IMR-90 (cell line): Measurements from ENCODE around the gene MRPS22. TPM values are rescaled to one million over a fixed set of nuclear protein-coding genes. Genes with fewer than 3 reads are reported as not detected.

Experiments
- ATAC-seq: fragments of 200-7000 bp; cut with Tn5 transposase; 2 replicates; pipeline ENCODE4 v1.9.1; 2020; ENCODE audit warnings: low read depth, mild to moderate bottlenecking, moderate library complexity
- BruUV-seq: library from RNA; stranded (reverse); fragments of 400-500 nt; replicated peaks from 2 replicates; lab custom pipeline; 2021; lab: Mats Ljungman, UMichigan
- CTCF ChIA-PET: fragments of 300-600 bp; formaldehyde crosslinking; extraction: SDS; loops from one replicate; lab custom pipeline; 2021; ENCODE audit warnings: antibody characterized with exemption; lab: Yijun Ruan, JAX
- POLR2A ChIA-PET: fragments of 300-600 bp; sonication (Branson Sonifier 250); formaldehyde crosslinking; loops from one replicate; lab custom pipeline; 2022; ENCODE audit warnings: antibody characterized with exemption; ENCODE audit not compliant: unreplicated experiment; lab: Charles Lee
- DNase-seq: peaks from one replicate; pipeline ENCODE4 v3.0.0; 2013
- H2AFZ ChIP-seq: replicated peaks from 2 replicates; pipeline ENCODE3; 2013; ENCODE audit warnings: low read length, mild to moderate bottlenecking; ENCODE audit not compliant: poor library complexity
- H2AK5ac ChIP-seq: 2 replicates; pipeline ENCODE4 v1.6.1; 2013; ENCODE audit warnings: low read depth, low read length, inconsistent platforms
- H2AK9ac ChIP-seq: replicated peaks from 2 replicates; pipeline ENCODE3; 2013; ENCODE audit warnings: mild to moderate bottlenecking, low read depth, low read length, moderate library complexity; ENCODE audit not compliant: poor library complexity
- H2BK120ac ChIP-seq: 2 replicates; pipeline ENCODE4 v1.6.1; 2013; ENCODE audit warnings: low read depth, low read length, inconsistent platforms
- H2BK15ac ChIP-seq: 3 replicates; pipeline ENCODE4 v1.6.1; 2013; ENCODE audit warnings: low read depth, low read length, inconsistent platforms
- H2BK20ac ChIP-seq: 2 replicates; pipeline ENCODE4 v1.6.1; 2013; ENCODE audit warnings: low read depth, mild to moderate bottlenecking, inconsistent platforms, low read length, moderate library complexity
- H2BK5ac ChIP-seq: 2 replicates; pipeline ENCODE4 v1.6.1; 2013; ENCODE audit warnings: mild to moderate bottlenecking, low read depth, low read length, inconsistent platforms; ENCODE audit not compliant: poor library complexity, severe bottlenecking
- H3K14ac ChIP-seq: replicated peaks from 2 replicates; pipeline ENCODE4 v1.6.1; 2013; ENCODE audit warnings: low read depth, low read length, inconsistent platforms
- H3K18ac ChIP-seq: 2 replicates; pipeline ENCODE4 v1.6.1; 2013; ENCODE audit warnings: low read depth, low read length, control low read depth
- H3K23ac ChIP-seq: 2 replicates; pipeline ENCODE4 v1.6.1; 2013; ENCODE audit warnings: low read depth, low read length, inconsistent platforms
- H3K27ac ChIP-seq: 2 replicates; pipeline ENCODE4 v1.5.1; 2013; ENCODE audit warnings: mild to moderate bottlenecking, control low read depth, low read length; ENCODE audit not compliant: insufficient read depth
- H3K27me3 ChIP-seq: 2 replicates; pipeline ENCODE4 v1.6.1; 2013; ENCODE audit warnings: low read length; ENCODE audit not compliant: control insufficient read depth, insufficient read depth
- H3K36me3 ChIP-seq: 2 replicates; pipeline ENCODE4 v1.6.1; 2013; ENCODE audit warnings: low read length, mixed read lengths; ENCODE audit not compliant: control insufficient read depth, insufficient read depth
- H3K4ac ChIP-seq: 2 replicates; pipeline ENCODE4 v1.6.1; 2013; ENCODE audit warnings: low read depth, low read length, inconsistent platforms
- H3K4me1 ChIP-seq: 2 replicates; pipeline ENCODE4 v1.6.1; 2013; ENCODE audit warnings: low read length, mixed read lengths; ENCODE audit not compliant: control insufficient read depth, insufficient read depth
- H3K4me2 ChIP-seq: 2 replicates; pipeline ENCODE4 v1.6.1; 2013; ENCODE audit warnings: low read depth, mild to moderate bottlenecking, control low read depth, low read length, moderate library complexity
- H3K4me3 ChIP-seq: 2 replicates; pipeline ENCODE4 v1.5.1; 2013; ENCODE audit warnings: low read depth, mild to moderate bottlenecking, control low read depth, low read length, moderate library complexity; ENCODE audit not compliant: insufficient read depth
- H3K56ac ChIP-seq: 2 replicates; pipeline ENCODE4 v1.6.1; 2013; ENCODE audit warnings: low read length, inconsistent platforms; ENCODE audit not compliant: insufficient read depth; ENCODE audit errors: extremely low read depth
- H3K79me1 ChIP-seq, 2 experiments: 2 replicates each; pipeline ENCODE4 v1.6.1; 2013; ENCODE audit warnings: low read length in 2 of 2, inconsistent platforms in 1 of 2, low read depth in 1 of 2
- H3K9ac ChIP-seq: 2 replicates; pipeline ENCODE4 v1.6.1; 2013; ENCODE audit warnings: low read depth, low read length, control low read depth
- H3K9me1 ChIP-seq: 2 replicates; pipeline ENCODE4 v1.6.1; 2013; ENCODE audit warnings: low read length, inconsistent platforms; ENCODE audit not compliant: insufficient read depth
- H3K9me3 ChIP-seq: 2 replicates; pipeline ENCODE4 v1.6.1; 2013; ENCODE audit warnings: low read length; ENCODE audit not compliant: control insufficient read depth, insufficient read depth
- H4K20me1 ChIP-seq: 2 replicates; pipeline ENCODE4 v1.6.1; 2013; ENCODE audit warnings: low read length, inconsistent platforms; ENCODE audit not compliant: insufficient read depth
- H4K5ac ChIP-seq: 2 replicates; pipeline ENCODE4 v1.6.1; 2013; ENCODE audit warnings: mild to moderate bottlenecking, low read depth, low read length, control low read depth
- H4K8ac ChIP-seq, 2 experiments: 2 replicates each; pipeline ENCODE4 v1.6.1; 2013; ENCODE audit warnings: low read depth in 2 of 2, low read length in 2 of 2, control low read depth in 1 of 2, inconsistent platforms in 1 of 2
- H4K91ac ChIP-seq: 2 replicates; pipeline ENCODE4 v1.6.1; 2013; ENCODE audit warnings: low read depth, low read length, inconsistent platforms; ENCODE audit not compliant: insufficient read depth
- BHLHE40 ChIP-seq: fragments of 150-350 bp; IDR thresholded peaks from 2 replicates; pipeline ENCODE4 v1.6.1; 2016; ENCODE audit warnings: mild to moderate bottlenecking, low read depth, low read length
- CEBPB ChIP-seq: IDR thresholded peaks from 2 replicates; pipeline ENCODE4 v1.6.1; 2012; ENCODE audit warnings: low read depth, low read length, improper control_type of control experiment
- CHD1 ChIP-seq: IDR thresholded peaks from 2 replicates; pipeline ENCODE4 v1.6.1; 2012; ENCODE audit warnings: low read depth, low read length, improper control_type of control experiment
- CTCF ChIP-seq: conservative IDR thresholded peaks from 2 replicates; pipeline ENCODE4 v1.5.1; 2012; ENCODE audit warnings: mild to moderate bottlenecking, low read depth, low read length, improper control_type of control experiment
- ELK1 ChIP-seq: fragments of 150-350 bp; IDR thresholded peaks from 2 replicates; pipeline ENCODE4 v1.6.1; 2016; ENCODE audit warnings: low read depth, mild to moderate bottlenecking, low read length, moderate library complexity, borderline replicate concordance
- FOS ChIP-seq: fragments of 150-350 bp; IDR thresholded peaks from 2 replicates; pipeline ENCODE4 v1.6.1; 2016; ENCODE audit warnings: low read depth, low read length
- MAFK ChIP-seq: IDR thresholded peaks from 2 replicates; pipeline ENCODE4 v1.6.1; 2012; ENCODE audit warnings: low read depth, low read length, improper control_type of control experiment
- MAZ ChIP-seq: IDR thresholded peaks from 2 replicates; pipeline ENCODE4 v1.6.1; 2012; ENCODE audit warnings: low read depth, mild to moderate bottlenecking, low read length, improper control_type of control experiment, moderate library complexity, borderline replicate concordance
- MXI1 ChIP-seq: IDR thresholded peaks from 2 replicates; pipeline ENCODE4 v1.6.1; 2012; ENCODE audit warnings: low read depth, mild to moderate bottlenecking, low read length, moderate library complexity, borderline replicate concordance
- NFE2L2 ChIP-seq: fragments of 150-350 bp; IDR thresholded peaks from 2 replicates; pipeline ENCODE4 v1.6.1; 2016; ENCODE audit warnings: low read depth, mild to moderate bottlenecking, low read length
- POLR2A ChIP-seq: IDR thresholded peaks from 2 replicates; pipeline ENCODE4 v1.6.1; 2012; ENCODE audit warnings: mild to moderate bottlenecking, low read depth, low read length
- RAD21 ChIP-seq: IDR thresholded peaks from 2 replicates; pipeline ENCODE4 v1.6.1; 2012; ENCODE audit warnings: low read length, improper control_type of control experiment
- RCOR1 ChIP-seq: IDR thresholded peaks from 2 replicates; pipeline ENCODE4 v1.6.1; 2012; ENCODE audit warnings: mild to moderate bottlenecking, low read length, improper control_type of control experiment; ENCODE audit not compliant: insufficient replicate concordance
- RFX5 ChIP-seq: IDR thresholded peaks from 2 replicates; pipeline ENCODE4 v1.8.0; 2012; ENCODE audit warnings: low read depth, mild to moderate bottlenecking, low read length, moderate library complexity
- SMC3 ChIP-seq: fragments of 150-350 bp; IDR thresholded peaks from 2 replicates; pipeline ENCODE4 v1.6.1; 2016; ENCODE audit warnings: low read depth, mild to moderate bottlenecking, antibody characterized with exemption, low read length, moderate library complexity
- USF2 ChIP-seq: fragments of 150-350 bp; IDR thresholded peaks from 2 replicates; pipeline ENCODE4 v1.6.1; 2017; ENCODE audit warnings: mild to moderate bottlenecking, antibody characterized with exemption, low read length, low read depth
- WGBS, 2 experiments: methylation state at CpG; one replicate each; pipeline versions ENCODE4 v1.1.5 to v1.1.7; 2013; ENCODE audit warnings: missing lambda C conversion rate in 2 of 2; ENCODE audit not compliant: insufficient read length in 1 of 2; ENCODE audit errors: extremely low coverage in 2 of 2; 5-methylcytosine and 5-hydroxymethylcytosine counted together
- dilution Hi-C: fragments of 300-500 bp; cut with HindIII; formaldehyde crosslinking; loops from one replicate; pipeline ENCODE4 v1.14.3; 2018; ENCODE audit warnings: low sequenced_read_pairs; ENCODE audit not compliant: unreplicated experiment
- in situ Hi-C: fragments of 300-500 bp; cut with MboI; formaldehyde crosslinking; loops from 3 replicates; pipeline ENCODE4 v1.14.3; 2019; ENCODE audit warnings: low sequenced_read_pairs, inconsistent platforms, mixed read lengths
- intact Hi-C: fragments of 100-400 bp; cut with micrococcal nuclease; formaldehyde crosslinking; loops from 2 replicates; pipeline ENCODE4 v1.10.0; 2022
- polyA plus RNA-seq, 3 experiments: library from polyadenylated mRNA; depleted of rRNA; stranded (reverse); fragments of >200 nt; gene quantifications; 2 replicates each; pipeline ENCODE4 v1.2.3, GENCODE V29; 2012; ENCODE audit warnings: low replicate concordance in 1 of 3
- total RNA-seq: library from RNA; depleted of rRNA; stranded (reverse); fragments of >200 nt; gene quantifications from 2 replicates; pipeline ENCODE4 v1.2.3, GENCODE V29; 2012

Gene MRPS22
- total and polyA plus RNA-seq, 2 of the 4 experiments (the other 2 are of a cell fraction) = 54.5 to 72.4 TPM

GRCh38 chr3:139326131-139326530 is 17.7 kb upstream of the MRPS22 start:
- Histone ChIP-seq H3K4me2 (no peak overlapping the region), H3K4me3 (no peak overlapping the region), H2BK20ac (no peak overlapping the region), H4K91ac (no peak overlapping the region), H3K4me1 (peaks cover 2% of the 10 kb centered on the region; the same call in 1 of the 2 replicates), H3K9me3 (no peaks in the 10 kb centered on the region), H3K36me3 (no peaks in the 10 kb centered on the region), H2AFZ (no peak overlapping the region), H3K79me1 (no peaks in the 10 kb centered on the region), H2BK15ac (no peak overlapping the region), H3K9me1 (no peaks in the 10 kb centered on the region), H3K27ac (no peak overlapping the region), H2AK5ac (no peak overlapping the region), H3K14ac (no peak overlapping the region), H3K9ac (no peak overlapping the region), H2AK9ac (no peak overlapping the region), H3K4ac (no peak overlapping the region), H4K8ac (no peak overlapping the region), H3K56ac (no peak overlapping the region), H4K5ac (no peak overlapping the region), H3K18ac (no peak overlapping the region), H4K20me1 (no peaks in the 10 kb centered on the region), H3K23ac (no peak overlapping the region), H3K27me3 (peaks cover 13% of the 10 kb centered on the region), H2BK120ac (no peak overlapping the region; the same call in 1 of the 2 replicates), H2BK5ac (no peak overlapping the region)
- DNase-seq (no peak), ATAC-seq (no peak)
- intact Hi-C loops (loop anchor here (5.0 to 10.0 kb wide), 3 partner anchors 81 to 734 kb away; partner anchors contain the start of gene CEP70), in situ Hi-C loops (loop anchor here (25.0 kb wide), 2 partner anchors 639 to 739 kb away; partner anchors contain the start of gene CEP70), dilution Hi-C loops (no loop called here)
- BruUV-seq = no TSS peak
- POLR2A ChIA-PET = no interaction called here
- CTCF ChIA-PET = interaction anchor here (0.8 to 1.2 kb wide), 2 partner anchors 214 to 390 kb away, joined by 3 to 5 read pairs; no protein-coding TSS in a partner anchor
- TF ChIP-seq ELK1 (no peak), CHD1 (no peak), USF2 (no peak), CEBPB (no peak), FOS (no peak), MXI1 (no peak), CTCF (no peak), MAZ (no peak), BHLHE40 (no peak), POLR2A (no peak), SMC3 (no peak), RFX5 (no peak), RAD21 (no peak), NFE2L2 (no peak), MAFK (no peak), RCOR1 (no peak)
- no CpG with 5 or more reads among the region's 5 CpGs for WGBS, 2 experiments
